Endometrial microvascular endothelial cells (primary cell): ENCODE data around the gene HAO2. TPM values are rescaled to one million over a fixed set of nuclear protein-coding genes. Genes with fewer than 3 reads are reported as not detected.
"Not testable (repeated sequence)": the region's sequence is repeated elsewhere in the genome, so short reads cannot be mapped to it uniquely, and the experiment has no call there.

ENCODE experiments used
- in situ Hi-C: cut with HindIII; loops from 2 replicates; pipeline ENCODE4 v1.10.0; 2017; ENCODE audit warnings: low sequenced_read_pairs, low pct_unique_long_range_greater_than_20kb; ENCODE audit errors: inconsistent ontology term
- total RNA-seq: library from RNA; depleted of rRNA; stranded (reverse); fragments of >200 nt; gene quantifications from one replicate; pipeline ENCODE4 v1.2.3, GENCODE V29; 2015; ENCODE audit errors: inconsistent ontology term

Gene HAO2
- total RNA-seq, 1 donor from 2014 or later, result not detected

GRCh38 chr1:119340861-119341261 lies 27.7 kb upstream of the HAO2 start:
- in situ Hi-C loops, result no loop called here

GRCh38 chr1:119341372-119341947 lies 27.1 kb upstream of the HAO2 start:
- in situ Hi-C loops, result no loop called here

- in situ Hi-C loops, result no loop called here
These were observed 23.2 kb upstream of the HAO2 start for GRCh38 chr1:119345398-119345797.

GRCh38 chr1:119347858-119348257 lies 20.7 kb upstream of the HAO2 start:
- in situ Hi-C loops, result no loop called here

- in situ Hi-C loops, result no loop called here
These were observed 19.6 kb upstream of the HAO2 start for GRCh38 chr1:119348941-119349340.

GRCh38 chr1:119350866-119351265 lies 17.7 kb upstream of the HAO2 start:
- in situ Hi-C loops, result not testable (repeated sequence)

GRCh38 chr1:119351997-119352396 lies 16.6 kb upstream of the HAO2 start:
- in situ Hi-C loops, result no loop called here

- in situ Hi-C loops, result no loop called here
These were observed 14.7 kb upstream of the HAO2 start for GRCh38 chr1:119353836-119354235.

GRCh38 chr1:119358636-119359035 lies 9.9 kb upstream of the HAO2 start:
- in situ Hi-C loops, result no loop called here

GRCh38 chr1:119359730-119360129 lies 8.9 kb upstream of the HAO2 start:
- in situ Hi-C loops, result no loop called here

- in situ Hi-C loops, result no loop called here
These were observed 7.4 kb upstream of the HAO2 start for GRCh38 chr1:119361205-119361604.

GRCh38 chr1:119361620-119362344 lies 6.8 kb upstream of the HAO2 start:
- in situ Hi-C loops, result no loop called here

GRCh38 chr1:119363162-119363561 lies 5.4 kb upstream of the HAO2 start:
- in situ Hi-C loops, result no loop called here

- in situ Hi-C loops, result no loop called here
These were observed 3.9 kb upstream of the HAO2 start for GRCh38 chr1:119364640-119365039.

- in situ Hi-C loops, result no loop called here
These were observed 2.2 kb upstream of the HAO2 start for GRCh38 chr1:119366424-119366823.

GRCh38 chr1:119367432-119368124 lies 1.0 kb upstream of the HAO2 start:
- in situ Hi-C loops, result no loop called here

GRCh38 chr1:119370748-119371147 lies 2.2 kb downstream of the HAO2 start:
- in situ Hi-C loops, result no loop called here

GRCh38 chr1:119371815-119372214 lies 3.2 kb downstream of the HAO2 start:
- in situ Hi-C loops, result no loop called here

GRCh38 chr1:119372503-119373086 lies 4.0 kb downstream of the HAO2 start:
- in situ Hi-C loops, result no loop called here

GRCh38 chr1:119373465-119373864 lies 4.9 kb downstream of the HAO2 start:
- in situ Hi-C loops, result no loop called here
